Measurements from ENCODE around the gene NMRAL1. TPM values are rescaled to one million over a fixed set of nuclear protein-coding genes. Genes with fewer than 3 reads are reported as not detected.

NMRAL1 gene
- total RNA-seq, 1 experiment from 2014 or later: 48.2 TPM

DNA sequence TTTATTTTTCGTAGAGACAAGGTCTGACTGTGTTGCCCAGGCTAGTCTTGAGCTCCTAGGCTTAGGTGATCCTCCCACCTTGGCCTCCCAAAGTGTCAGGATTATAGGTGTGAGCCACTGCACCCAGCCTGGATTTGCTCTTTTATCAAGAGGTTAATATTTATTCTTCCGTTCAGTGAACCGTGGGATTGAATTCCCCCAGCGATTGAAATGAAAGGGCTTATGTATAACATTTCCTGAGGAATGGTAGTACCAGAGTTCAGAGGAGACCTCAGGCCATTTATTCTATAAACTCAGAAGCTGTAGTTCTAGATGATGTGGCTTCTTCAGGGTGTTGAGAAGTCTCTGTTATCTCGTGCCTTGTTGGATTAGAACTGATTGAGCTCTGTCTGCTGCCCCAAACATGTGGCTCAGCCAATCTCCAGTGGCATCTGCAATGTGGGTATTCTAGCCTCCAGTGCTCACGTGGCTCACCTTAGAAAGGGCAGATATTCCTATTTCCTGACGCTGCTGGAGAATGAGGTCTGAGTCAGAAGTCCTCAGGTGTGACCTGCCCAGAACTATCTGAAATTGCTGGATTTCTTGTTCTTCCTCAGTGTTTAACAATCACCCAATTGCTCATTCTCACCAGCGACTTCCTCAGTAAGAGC lies 24.2 kb upstream of the NMRAL1 start:
- no peaks in the 10 kb centered on the region for H3K9me3 ChIP-seq (ENCODE audit: low read length)
- H3K27me3 ChIP-seq (ENCODE audit: low read length): no peaks in the 10 kb centered on the region
- peaks cover 6% of the 10 kb centered on the region; the same call in 1 of the 2 replicates for H3K4me1 ChIP-seq (ENCODE audit: low read length)
- H4K20me1 ChIP-seq (ENCODE audit: insufficient read depth, low read depth, low read length): 0 out of 2 replicates have a peak, but pooled peaks cover 7% of the 10 kb centered on the region
- DNase-seq: no peak
- peaks cover 88% of the 10 kb centered on the region for H3K79me2 ChIP-seq (ENCODE audit: low read length)
- no peak overlapping the region for H3K4me3 ChIP-seq (ENCODE audit: low read length)
- no peak overlapping the region for H2AFZ ChIP-seq (ENCODE audit: low read length)
- H3K36me3 ChIP-seq (ENCODE audit: insufficient read depth, low read length): no peaks in the 10 kb centered on the region
- no peak overlapping the region for H3K9ac ChIP-seq (ENCODE audit: low read length)
- H3K4me2 ChIP-seq (ENCODE audit: low read depth, low read length, poor library complexity, severe bottlenecking): no peak overlapping the region
- H3K9me2 ChIP-seq (replicated peaks; ENCODE audit: insufficient read depth, low read length): no peaks in the 10 kb centered on the region
- H3K27ac ChIP-seq (ENCODE audit: low read length): no peak overlapping the region

DNA sequence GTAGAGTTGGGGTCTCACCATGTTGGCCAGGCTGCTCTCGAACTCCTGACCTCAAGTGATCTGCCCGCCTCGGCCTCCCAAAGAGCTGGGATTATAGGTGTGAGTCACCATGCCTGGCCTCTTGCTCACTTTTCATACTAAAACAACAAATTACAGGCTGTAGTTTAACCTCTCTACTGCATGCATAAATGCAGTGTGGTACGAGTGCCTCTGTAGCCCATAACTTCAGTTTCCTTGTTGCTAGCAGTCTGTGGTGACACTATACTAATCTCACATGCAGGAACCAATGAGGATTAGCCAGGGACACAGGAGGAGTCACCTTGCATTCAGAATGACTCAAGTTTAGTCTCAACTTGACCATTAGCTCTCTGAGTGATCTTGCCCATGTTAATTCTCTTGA lies 21.9 kb upstream of the NMRAL1 start:
- Histone ChIP-seq H3K27me3 (ENCODE audit: low read length) (no peaks in the 10 kb centered on the region), H3K4me2 (ENCODE audit: low read depth, low read length, poor library complexity, severe bottlenecking) (no peak overlapping the region), H3K9ac (ENCODE audit: low read length) (no peak overlapping the region), H3K27ac (ENCODE audit: low read length) (no peak overlapping the region), H3K9me2 (replicated peaks; ENCODE audit: insufficient read depth, low read length) (no peaks in the 10 kb centered on the region), H4K20me1 (ENCODE audit: insufficient read depth, low read depth, low read length) (peaks cover 11% of the 10 kb centered on the region; the same call in 1 of the 2 replicates), H2AFZ (ENCODE audit: low read length) (no peak overlapping the region), H3K79me2 (ENCODE audit: low read length) (peaks cover 95% of the 10 kb centered on the region), H3K36me3 (ENCODE audit: insufficient read depth, low read length) (no peaks in the 10 kb centered on the region), H3K4me1 (ENCODE audit: low read length) (no peaks in the 10 kb centered on the region), H3K9me3 (ENCODE audit: low read length) (no peaks in the 10 kb centered on the region), H3K4me3 (ENCODE audit: low read length) (no peak overlapping the region)
- no peak for DNase-seq

DNA sequence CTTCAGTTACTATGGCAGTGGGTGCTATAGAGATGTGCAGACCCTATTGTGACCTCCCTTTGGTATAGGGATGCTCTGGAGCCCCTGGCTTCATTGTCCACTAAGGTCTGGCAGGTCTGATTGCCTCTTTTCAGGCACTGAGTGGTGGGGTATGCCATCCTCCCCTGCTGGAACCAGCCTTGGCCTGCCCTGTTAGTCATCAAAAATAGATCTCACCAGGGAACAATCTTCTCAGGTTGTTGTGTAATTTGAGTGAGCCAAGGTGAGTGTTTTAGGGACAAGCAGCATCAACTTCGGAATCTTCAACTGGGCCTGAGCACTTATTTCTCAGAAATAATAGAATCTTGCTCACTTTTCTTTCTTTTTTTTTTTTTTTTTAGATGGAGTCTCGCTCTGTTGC lies 21.3 kb upstream of the NMRAL1 start:
- no peak for DNase-seq
- Histone ChIP-seq H3K9me2 (replicated peaks; ENCODE audit: insufficient read depth, low read length) (no peaks in the 10 kb centered on the region), H3K4me2 (ENCODE audit: low read depth, low read length, poor library complexity, severe bottlenecking) (no peak overlapping the region), H3K36me3 (ENCODE audit: insufficient read depth, low read length) (no peaks in the 10 kb centered on the region), H3K4me1 (ENCODE audit: low read length) (no peaks in the 10 kb centered on the region), H3K9me3 (ENCODE audit: low read length) (no peaks in the 10 kb centered on the region), H4K20me1 (ENCODE audit: insufficient read depth, low read depth, low read length) (peaks cover 11% of the 10 kb centered on the region; the same call in 1 of the 2 replicates), H2AFZ (ENCODE audit: low read length) (no peak overlapping the region), H3K27me3 (ENCODE audit: low read length) (no peaks in the 10 kb centered on the region), H3K79me2 (ENCODE audit: low read length) (peaks cover 95% of the 10 kb centered on the region), H3K27ac (ENCODE audit: low read length) (no peak overlapping the region), H3K4me3 (ENCODE audit: low read length) (no peak overlapping the region), H3K9ac (ENCODE audit: low read length) (no peak overlapping the region)

DNA sequence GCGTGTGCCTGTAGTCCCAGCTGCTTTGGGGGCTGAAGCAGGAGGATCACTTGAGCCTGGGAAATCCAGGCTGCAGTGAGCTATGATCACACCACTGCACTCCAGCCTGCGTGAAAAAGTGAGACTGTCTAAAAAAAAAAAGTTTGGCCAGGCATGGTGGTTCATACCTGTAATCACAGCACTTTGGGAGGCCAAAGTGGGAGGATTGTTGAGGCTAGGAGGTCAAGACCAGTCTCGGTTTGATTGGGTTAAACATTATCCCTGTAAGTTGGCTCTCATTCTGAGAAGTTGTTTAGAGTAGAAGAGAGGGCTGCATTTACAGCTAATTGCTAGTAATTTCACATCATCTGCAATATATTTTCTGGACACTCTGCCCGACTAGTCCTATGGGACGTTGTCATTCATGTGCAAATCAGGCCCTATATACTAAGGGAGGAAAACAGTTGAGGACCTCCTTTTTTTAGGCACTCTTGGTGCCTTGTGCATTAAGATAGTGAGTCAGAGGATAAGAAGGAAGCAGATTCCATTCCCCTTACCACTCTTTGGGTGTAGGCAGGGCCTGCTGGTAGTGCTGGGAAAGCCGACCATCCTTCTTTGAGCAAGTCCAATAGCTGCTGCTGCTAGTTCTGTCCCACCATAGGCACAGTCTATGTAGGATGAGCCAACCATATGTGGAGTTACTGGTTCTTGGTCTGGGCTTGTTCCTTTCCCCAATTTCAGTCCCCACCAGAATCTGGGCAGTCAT lies 20.5 kb upstream of the NMRAL1 start:
- Histone ChIP-seq H3K27ac (ENCODE audit: low read length) (no peak overlapping the region), H3K9ac (ENCODE audit: low read length) (no peak overlapping the region), H3K9me2 (replicated peaks; ENCODE audit: insufficient read depth, low read length) (no peaks in the 10 kb centered on the region), H3K36me3 (ENCODE audit: insufficient read depth, low read length) (no peaks in the 10 kb centered on the region), H3K79me2 (ENCODE audit: low read length) (peaks cover 95% of the 10 kb centered on the region), H2AFZ (ENCODE audit: low read length) (no peak overlapping the region), H3K9me3 (ENCODE audit: low read length) (no peaks in the 10 kb centered on the region), H3K4me2 (ENCODE audit: low read depth, low read length, poor library complexity, severe bottlenecking) (no peak overlapping the region), H3K4me3 (ENCODE audit: low read length) (no peak overlapping the region), H3K4me1 (ENCODE audit: low read length) (no peaks in the 10 kb centered on the region), H3K27me3 (ENCODE audit: low read length) (no peaks in the 10 kb centered on the region), H4K20me1 (ENCODE audit: insufficient read depth, low read depth, low read length) (peaks cover 11% of the 10 kb centered on the region; the same call in 1 of the 2 replicates)
- DNase-seq: no peak

DNA sequence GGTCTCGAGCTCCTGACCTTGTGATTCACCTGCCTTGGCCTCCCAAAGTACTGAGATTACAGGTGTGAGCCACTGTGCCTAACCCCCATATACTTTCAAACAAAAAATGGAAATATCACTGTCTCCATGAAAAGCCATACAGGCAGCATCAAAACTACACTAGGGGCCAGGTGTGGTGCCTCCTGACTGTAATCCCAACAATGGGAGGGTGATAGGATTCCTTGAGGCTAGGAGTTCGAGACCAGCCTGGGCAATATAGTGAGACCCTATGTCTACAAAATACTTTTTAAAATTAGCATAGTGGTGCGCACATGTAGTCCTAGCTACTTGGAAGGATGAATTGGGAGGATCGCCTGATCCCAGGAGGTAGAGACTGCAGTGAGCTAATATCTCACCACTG lies 17.5 kb upstream of the NMRAL1 start:
- Histone ChIP-seq H3K9ac (ENCODE audit: low read length) (no peak overlapping the region), H3K79me2 (ENCODE audit: low read length) (peaks cover 88% of the 10 kb centered on the region), H3K27ac (ENCODE audit: low read length) (no peak overlapping the region), H3K4me3 (ENCODE audit: low read length) (no peak overlapping the region), H3K27me3 (ENCODE audit: low read length) (no peaks in the 10 kb centered on the region), H3K36me3 (ENCODE audit: insufficient read depth, low read length) (no peaks in the 10 kb centered on the region), H3K4me1 (ENCODE audit: low read length) (no peaks in the 10 kb centered on the region), H4K20me1 (ENCODE audit: insufficient read depth, low read depth, low read length) (peaks cover 11% of the 10 kb centered on the region; the same call in 1 of the 2 replicates), H2AFZ (ENCODE audit: low read length) (no peak overlapping the region), H3K4me2 (ENCODE audit: low read depth, low read length, poor library complexity, severe bottlenecking) (no peak overlapping the region), H3K9me2 (replicated peaks; ENCODE audit: insufficient read depth, low read length) (no peaks in the 10 kb centered on the region), H3K9me3 (ENCODE audit: low read length) (no peaks in the 10 kb centered on the region)
- no peak for DNase-seq

DNA sequence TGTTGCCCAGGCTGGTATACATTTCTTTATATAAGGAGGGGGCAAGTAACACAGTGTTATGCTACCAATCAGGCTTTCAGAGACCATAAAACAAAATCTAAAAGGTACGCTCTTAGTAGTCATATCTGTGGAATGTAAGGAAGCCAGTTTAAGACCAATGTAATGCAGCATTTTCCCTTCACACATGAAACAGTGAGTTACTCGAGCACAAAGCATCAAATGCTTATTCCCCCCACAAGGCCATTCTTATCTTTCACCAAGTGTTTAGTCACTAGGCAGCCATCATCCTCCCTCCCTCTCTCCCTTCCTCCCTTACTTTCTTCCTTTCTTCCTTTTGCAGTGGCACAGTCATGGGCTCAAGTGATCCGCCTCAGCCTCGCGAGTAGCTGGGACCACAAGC lies 14.6 kb upstream of the NMRAL1 start:
- H3K4me2 ChIP-seq (ENCODE audit: low read depth, low read length, poor library complexity, severe bottlenecking): no peak overlapping the region
- no peak overlapping the region for H2AFZ ChIP-seq (ENCODE audit: low read length)
- H4K20me1 ChIP-seq (ENCODE audit: insufficient read depth, low read depth, low read length): peaks cover 4% of the 10 kb centered on the region; the same call in 1 of the 2 replicates
- DNase-seq: no peak
- no peak overlapping the region for H3K4me3 ChIP-seq (ENCODE audit: low read length)
- no peaks in the 10 kb centered on the region for H3K9me3 ChIP-seq (ENCODE audit: low read length)
- H3K27ac ChIP-seq (ENCODE audit: low read length): no peak overlapping the region
- H3K36me3 ChIP-seq (ENCODE audit: insufficient read depth, low read length): peaks cover 4% of the 10 kb centered on the region; the same call in 1 of the 2 replicates
- no peaks in the 10 kb centered on the region for H3K27me3 ChIP-seq (ENCODE audit: low read length)
- H3K79me2 ChIP-seq (ENCODE audit: low read length): peaks cover 75% of the 10 kb centered on the region
- H3K9me2 ChIP-seq (replicated peaks; ENCODE audit: insufficient read depth, low read length): no peaks in the 10 kb centered on the region
- H3K4me1 ChIP-seq (ENCODE audit: low read length): no peaks in the 10 kb centered on the region
- no peak overlapping the region for H3K9ac ChIP-seq (ENCODE audit: low read length)

DNA sequence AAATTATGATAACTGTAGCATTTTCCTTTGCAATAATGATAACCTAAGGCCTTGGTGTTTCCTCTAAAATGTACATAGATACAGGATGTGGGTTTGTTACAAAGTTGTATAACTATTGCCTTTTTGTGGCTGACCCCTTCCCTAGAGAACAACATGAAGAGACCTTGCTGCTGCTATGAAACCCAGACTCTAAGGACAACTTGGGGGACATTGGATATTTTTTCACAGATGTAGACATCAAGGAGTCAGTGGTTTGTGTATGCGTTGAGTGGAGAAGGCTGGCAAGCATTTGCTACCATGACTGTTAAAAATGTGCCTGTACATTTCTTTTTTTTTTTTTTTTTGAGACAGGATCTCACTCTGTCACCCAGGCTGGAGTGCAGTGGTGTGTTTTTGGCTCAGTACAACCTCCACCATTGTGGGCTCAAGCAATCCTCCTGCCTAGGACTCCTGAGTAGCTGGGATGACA lies 14.1 kb upstream of the NMRAL1 start:
- H3K4me2 ChIP-seq (ENCODE audit: low read depth, low read length, poor library complexity, severe bottlenecking): no peak overlapping the region
- no peak overlapping the region for H3K4me3 ChIP-seq (ENCODE audit: low read length)
- no peak overlapping the region for H3K27ac ChIP-seq (ENCODE audit: low read length)
- no peak overlapping the region for H3K9ac ChIP-seq (ENCODE audit: low read length)
- no peaks in the 10 kb centered on the region for H3K9me2 ChIP-seq (replicated peaks; ENCODE audit: insufficient read depth, low read length)
- H3K27me3 ChIP-seq (ENCODE audit: low read length): no peaks in the 10 kb centered on the region
- no peaks in the 10 kb centered on the region for H3K9me3 ChIP-seq (ENCODE audit: low read length)
- H3K4me1 ChIP-seq (ENCODE audit: low read length): no peaks in the 10 kb centered on the region
- peaks cover 3% of the 10 kb centered on the region; the same call in 1 of the 2 replicates for H4K20me1 ChIP-seq (ENCODE audit: insufficient read depth, low read depth, low read length)
- DNase-seq: no peak
- no peak overlapping the region for H2AFZ ChIP-seq (ENCODE audit: low read length)
- peaks cover 71% of the 10 kb centered on the region for H3K79me2 ChIP-seq (ENCODE audit: low read length)
- H3K36me3 ChIP-seq (ENCODE audit: insufficient read depth, low read length): peaks cover 4% of the 10 kb centered on the region; the same call in 1 of the 2 replicates

DNA sequence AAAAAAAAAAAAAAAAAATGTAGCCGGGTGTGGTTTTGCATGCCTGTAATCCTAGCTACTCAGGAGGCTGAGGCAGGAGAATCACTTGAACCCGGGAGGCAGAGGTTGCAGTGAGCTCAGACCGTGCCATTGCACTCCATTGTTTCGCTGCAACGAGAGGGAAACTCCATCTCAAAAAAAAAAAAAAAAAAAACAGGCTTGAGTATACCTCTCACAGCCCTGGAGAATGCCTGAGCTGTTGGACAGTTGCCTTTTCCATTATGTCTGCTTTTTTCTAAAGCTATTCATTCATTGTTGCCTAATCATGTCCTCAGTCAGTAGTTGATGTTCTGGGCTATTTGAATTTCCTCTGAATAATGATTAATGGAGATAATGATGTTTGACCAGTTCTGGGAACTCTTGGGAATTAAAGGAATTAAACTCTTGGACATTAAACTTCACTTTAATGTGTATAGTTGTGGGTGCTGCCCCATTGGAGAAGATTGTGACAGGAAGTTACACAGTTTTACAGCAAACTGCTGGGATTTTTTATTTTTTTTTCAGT lies 13.6 kb upstream of the NMRAL1 start:
- H3K27me3 ChIP-seq (ENCODE audit: low read length): no peaks in the 10 kb centered on the region
- peaks cover 4% of the 10 kb centered on the region; the same call in 1 of the 2 replicates for H3K36me3 ChIP-seq (ENCODE audit: insufficient read depth, low read length)
- H3K4me2 ChIP-seq (ENCODE audit: low read depth, low read length, poor library complexity, severe bottlenecking): no peak overlapping the region
- H3K4me1 ChIP-seq (ENCODE audit: low read length): no peaks in the 10 kb centered on the region
- no peaks in the 10 kb centered on the region for H3K9me3 ChIP-seq (ENCODE audit: low read length)
- no peak for DNase-seq
- no peak overlapping the region for H3K27ac ChIP-seq (ENCODE audit: low read length)
- H3K9ac ChIP-seq (ENCODE audit: low read length): no peak overlapping the region
- no peak overlapping the region for H3K4me3 ChIP-seq (ENCODE audit: low read length)
- peaks cover 70% of the 10 kb centered on the region for H3K79me2 ChIP-seq (ENCODE audit: low read length)
- H4K20me1 ChIP-seq (ENCODE audit: insufficient read depth, low read depth, low read length): no peaks in the 10 kb centered on the region
- H2AFZ ChIP-seq (ENCODE audit: low read length): no peak overlapping the region
- no peaks in the 10 kb centered on the region for H3K9me2 ChIP-seq (replicated peaks; ENCODE audit: insufficient read depth, low read length)
